Kidney tubule cell (primary cell): Measurements from ENCODE around the gene CDC6.

Source experiments
- DNase-seq: peaks from one replicate; pipeline ENCODE4 v3.0.0-alpha.2; 2018; ENCODE audit warnings: low spot score

CDC6 gene

GRCh38 chr17:40352237-40352778 is 64.6 kb downstream of the CDC6 start:
- no peak for DNase-seq

GRCh38 chr17:40352779-40353394 is 65.2 kb downstream of the CDC6 start:
- no peak for DNase-seq
